CD4-positive, alpha-beta T cell (primary cell): ENCODE results near the gene PIK3IP1. TPM values are rescaled to one million over a fixed set of nuclear protein-coding genes. Genes with fewer than 3 reads are reported as not detected.
A peak's percentile ranks its signal among the peaks of the same experiment; 100 is the strongest.

Experiments
- ATAC-seq: fragments of 200-7000 bp; cut with Tn5 transposase; one replicate; pipeline ENCODE4 v1.10.0; 2022; ENCODE audit warnings: mild to moderate bottlenecking; ENCODE audit not compliant: poor library complexity
- CTCF ChIA-PET: fragments of 350-600 bp; sonication (Branson Sonifier 250); formaldehyde crosslinking; loops from one replicate; lab custom pipeline; 2021; ENCODE audit warnings: antibody characterized with exemption, inconsistent platforms; lab: Charles Lee
- POLR2A ChIA-PET: fragments of 350-600 bp; sonication (Branson Sonifier 250); formaldehyde crosslinking; loops from one replicate; lab custom pipeline; 2021; ENCODE audit warnings: antibody characterized with exemption, inconsistent platforms; lab: Charles Lee
- DNase-seq, 14 experiments: peaks; one replicate each; pipeline ENCODE4 v3.0.0-alpha.2; 2013 to 2020; ENCODE audit warnings: mixed read lengths in 2 of 14
- H3K27ac ChIP-seq, 2 donors: one replicate each; pipeline versions ENCODE4 v1.5.1 to v1.7.0; 2013; ENCODE audit warnings: low read length in 2 of 2, low read depth in 1 of 2, mild to moderate bottlenecking in 1 of 2
- H3K27me3 ChIP-seq, 2 experiments: 1 replicate in 1 of 2; 2 replicates in 1 of 2; pipeline versions ENCODE4 v1.6.1 to v1.7.0; 2013; ENCODE audit warnings: low read length in 2 of 2, control low read depth in 1 of 2, mild to moderate bottlenecking in 1 of 2, moderate library complexity in 1 of 2; ENCODE audit not compliant: insufficient read depth in 2 of 2, control insufficient read depth in 1 of 2
- H3K36me3 ChIP-seq: one replicate; pipeline ENCODE4 v1.6.1; 2013; ENCODE audit warnings: low read length, control low read depth; ENCODE audit not compliant: insufficient read depth
- H3K4me1 ChIP-seq: one replicate; pipeline ENCODE4 v1.6.1; 2013; ENCODE audit warnings: low read length, control low read depth; ENCODE audit not compliant: insufficient read depth
- H3K4me3 ChIP-seq: one replicate; pipeline ENCODE4 v1.5.1; 2013; ENCODE audit warnings: mild to moderate bottlenecking, low read length, moderate library complexity
- H3K9me3 ChIP-seq, 2 experiments: 1 replicate in 1 of 2; 2 replicates in 1 of 2; pipeline versions ENCODE4 v1.6.1 to v1.7.0; 2013; ENCODE audit warnings: low read length in 2 of 2, mild to moderate bottlenecking in 2 of 2, control low read depth in 1 of 2, moderate library complexity in 1 of 2; ENCODE audit not compliant: control insufficient read depth in 1 of 2, insufficient read depth in 1 of 2
- H3K27ac Mint-ChIP-seq: one replicate; pipeline ENCODE4 v1.8.0; 2020; ENCODE audit warnings: mixed read lengths
- H3K27me3 Mint-ChIP-seq: one replicate; pipeline ENCODE4 v1.8.0; 2021; ENCODE audit warnings: mixed read lengths
- H3K36me3 Mint-ChIP-seq: one replicate; pipeline ENCODE4 v1.8.0; 2021; ENCODE audit warnings: low read depth, mixed read lengths
- H3K4me1 Mint-ChIP-seq: one replicate; pipeline ENCODE4 v1.8.0; 2021; ENCODE audit warnings: low read depth, mixed read lengths
- H3K4me3 Mint-ChIP-seq: one replicate; pipeline ENCODE4 v1.8.0; 2020; ENCODE audit warnings: mild to moderate bottlenecking, mixed read lengths
- H3K9me3 Mint-ChIP-seq: one replicate; pipeline ENCODE4 v1.8.0; 2020; ENCODE audit warnings: mixed read lengths
- intact Hi-C, 2 experiments: fragments of 100-400 bp; cut with DNase I in 1 of 2; cut with micrococcal nuclease in 1 of 2; formaldehyde crosslinking; loops; one replicate each; pipeline versions ENCODE4 v1.15.1 to v1.9.0; 2023 to 2025; cut with DNase I, micrococcal nuclease
- total RNA-seq, 174 experiments: library from RNA in 2 of 174; stranded (reverse) in 2 of 174; gene quantifications; one replicate each; pipeline ENCODE4 v1.2.3 and lab custom pipeline; 2021 to 2026
- TF ChIP-seq, protein P1 (sequence below): fragments of 200-600 bp; IDR thresholded peaks from one replicate; pipeline ENCODE4 v1.8.0; 2022; ENCODE audit warnings: antibody characterized with exemption, mild to moderate bottlenecking

Gene PIK3IP1
- total RNA-seq, 2 experiments from 2014 or later: 1,063 to 1,072 TPM

DNA sequence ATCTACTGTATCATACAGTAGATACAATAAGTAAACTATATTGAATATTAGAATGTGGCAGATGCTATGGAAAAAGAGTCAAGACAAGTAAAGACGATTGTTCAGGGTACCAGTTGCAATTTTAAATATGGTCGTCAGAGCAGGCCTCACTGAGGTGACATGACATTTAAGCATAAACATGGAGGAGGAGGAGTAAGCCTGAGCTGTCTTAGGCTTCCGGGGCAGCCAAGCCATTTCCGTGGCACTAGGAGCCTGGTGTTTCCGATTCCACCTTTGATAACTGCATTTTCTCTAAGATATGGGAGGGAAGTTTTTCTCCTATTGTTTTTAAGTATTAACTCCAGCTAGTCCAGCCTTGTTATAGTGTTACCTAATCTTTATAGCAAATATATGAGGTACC lies 14.5 kb downstream of the PIK3IP1 start:
- ChIA-PET CTCF (interaction anchor here (0.9 to 4.8 kb wide), 3 partner anchors 9 to 36 kb away, joined by 3 to 27 read pairs (median 16); partner anchors contain the start of gene PIK3IP1), POLR2A (interaction anchor here (0.6 to 20.9 kb wide), 16 partner anchors 4 to 854 kb away, joined by 3 to 1064 read pairs (median 9); partner anchors contain the start of genes LIMK2, PATZ1, PIK3IP1 and SELENOM)
- Histone ChIP-seq H3K36me3 (peaks cover 74% of the 10 kb centered on the region), H3K9me3 (no peaks in the 10 kb centered on the region), H3K27me3 (no peaks in the 10 kb centered on the region), H3K4me3 (no peak overlapping the region), H3K27ac (peak overlapping the region; percentile 75 to 85), H3K4me1 (peaks cover 85% of the 10 kb centered on the region)
- TF ChIP-seq, protein P1, sequence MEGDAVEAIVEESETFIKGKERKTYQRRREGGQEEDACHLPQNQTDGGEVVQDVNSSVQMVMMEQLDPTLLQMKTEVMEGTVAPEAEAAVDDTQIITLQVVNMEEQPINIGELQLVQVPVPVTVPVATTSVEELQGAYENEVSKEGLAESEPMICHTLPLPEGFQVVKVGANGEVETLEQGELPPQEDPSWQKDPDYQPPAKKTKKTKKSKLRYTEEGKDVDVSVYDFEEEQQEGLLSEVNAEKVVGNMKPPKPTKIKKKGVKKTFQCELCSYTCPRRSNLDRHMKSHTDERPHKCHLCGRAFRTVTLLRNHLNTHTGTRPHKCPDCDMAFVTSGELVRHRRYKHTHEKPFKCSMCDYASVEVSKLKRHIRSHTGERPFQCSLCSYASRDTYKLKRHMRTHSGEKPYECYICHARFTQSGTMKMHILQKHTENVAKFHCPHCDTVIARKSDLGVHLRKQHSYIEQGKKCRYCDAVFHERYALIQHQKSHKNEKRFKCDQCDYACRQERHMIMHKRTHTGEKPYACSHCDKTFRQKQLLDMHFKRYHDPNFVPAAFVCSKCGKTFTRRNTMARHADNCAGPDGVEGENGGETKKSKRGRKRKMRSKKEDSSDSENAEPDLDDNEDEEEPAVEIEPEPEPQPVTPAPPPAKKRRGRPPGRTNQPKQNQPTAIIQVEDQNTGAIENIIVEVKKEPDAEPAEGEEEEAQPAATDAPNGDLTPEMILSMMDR: no peak
- intact Hi-C loops: loop anchor here in 1 of 2 experiments (10.0 kb wide), 1 partner anchor 193 kb away; the partner anchor contains the start of gene SMTN
- DNase-seq (peak in 3 of 14 experiments; percentile 24 to 38 (median 31)), ATAC-seq (no peak)
- no peaks in the 10 kb centered on the region for H3K27me3 Mint-ChIP-seq
- H3K4me3 Mint-ChIP-seq: peak overlapping the region; percentile 71
- H3K27ac Mint-ChIP-seq: peak overlapping the region; percentile 98
- H3K9me3 Mint-ChIP-seq: no peaks in the 10 kb centered on the region
- peaks cover 92% of the 10 kb centered on the region for H3K4me1 Mint-ChIP-seq
- peaks cover 86% of the 10 kb centered on the region for H3K36me3 Mint-ChIP-seq

DNA sequence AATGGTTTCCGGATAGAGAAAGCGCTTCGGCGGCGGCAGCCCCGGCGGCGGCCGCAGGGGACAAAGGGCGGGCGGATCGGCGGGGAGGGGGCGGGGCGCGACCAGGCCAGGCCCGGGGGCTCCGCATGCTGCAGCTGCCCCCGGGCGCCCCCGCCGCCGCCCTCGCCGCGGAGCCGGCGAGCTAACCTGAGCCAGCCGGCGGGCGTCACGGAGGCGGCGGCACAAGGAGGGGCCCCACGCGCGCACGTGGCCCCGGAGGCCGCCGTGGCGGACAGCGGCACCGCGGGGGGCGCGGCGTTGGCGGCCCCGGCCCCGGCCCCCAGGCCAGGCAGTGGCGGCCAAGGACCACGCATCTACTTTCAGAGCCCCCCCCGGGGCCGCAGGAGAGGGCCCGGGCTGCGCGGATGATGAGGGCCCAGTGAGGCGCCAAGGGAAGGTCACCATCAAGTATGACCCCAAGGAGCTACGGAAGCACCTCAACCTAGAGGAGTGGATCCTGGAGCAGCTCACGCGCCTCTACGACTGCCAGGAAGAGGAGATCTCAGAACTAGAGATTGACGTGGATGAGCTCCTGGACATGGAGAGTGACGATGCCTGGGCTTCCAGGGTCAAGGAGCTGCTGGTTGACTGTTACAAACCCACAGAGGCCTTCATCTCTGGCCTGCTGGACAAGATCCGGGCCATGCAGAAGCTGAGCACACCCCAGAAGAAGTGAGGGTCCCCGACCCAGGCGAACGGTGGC lies 15.7 kb downstream of the PIK3IP1 start:
- peaks cover 82% of the 10 kb centered on the region for H3K4me1 ChIP-seq
- H3K27ac ChIP-seq: peak overlapping the region in 1 of 2 donors; percentile 4
- peak in 2 of 14 experiments; percentile 17 to 31 for DNase-seq
- POLR2A ChIA-PET: interaction anchor here (0.6 to 20.9 kb wide), 11 partner anchors 6 to 853 kb away, joined by 3 to 1064 read pairs (median 4); partner anchors contain the start of genes LIMK2, PATZ1, PIK3IP1 and SELENOM
- peaks cover 71% of the 10 kb centered on the region for H3K36me3 ChIP-seq
- H3K4me3 Mint-ChIP-seq: peak overlapping the region; percentile 56
- peaks cover 88% of the 10 kb centered on the region for H3K4me1 Mint-ChIP-seq
- H3K9me3 ChIP-seq: no peaks in the 10 kb centered on the region
- TF ChIP-seq, protein P1: no peak
- CTCF ChIA-PET: interaction anchor here (0.9 to 4.8 kb wide), 3 partner anchors 8 to 37 kb away, joined by 3 to 27 read pairs (median 16); partner anchors contain the start of gene PIK3IP1
- H3K9me3 Mint-ChIP-seq: no peaks in the 10 kb centered on the region
- no peak for ATAC-seq
- peak overlapping the region; percentile 98 for H3K27ac Mint-ChIP-seq
- no peaks in the 10 kb centered on the region for H3K27me3 ChIP-seq
- H3K27me3 Mint-ChIP-seq: no peaks in the 10 kb centered on the region
- H3K4me3 ChIP-seq: no peak overlapping the region
- intact Hi-C loops: loop anchor here in 1 of 2 experiments (10.0 kb wide), 1 partner anchor 192 kb away; the partner anchor contains the start of gene SMTN
- H3K36me3 Mint-ChIP-seq: peaks cover 83% of the 10 kb centered on the region

DNA sequence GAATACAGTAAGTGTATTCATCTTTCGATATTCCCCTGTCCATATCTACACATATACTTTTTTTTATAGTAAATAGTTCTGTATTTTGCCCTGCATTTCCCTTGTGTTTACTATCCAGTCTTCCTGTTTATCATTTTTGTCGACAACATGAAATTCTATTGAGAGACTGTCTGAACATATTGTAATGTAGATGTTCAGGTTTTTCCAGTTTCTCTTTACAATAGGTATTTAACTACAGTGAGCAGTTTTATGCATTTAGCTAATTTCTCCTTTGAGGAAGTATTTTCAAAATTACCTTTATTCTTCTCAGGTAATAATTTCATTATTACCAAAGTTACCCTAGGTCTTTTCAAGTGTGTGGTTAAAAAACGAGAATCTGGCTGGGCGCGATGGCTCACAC lies 16.7 kb downstream of the PIK3IP1 start:
- Histone ChIP-seq H3K4me3 (no peak overlapping the region), H3K27me3 (no peaks in the 10 kb centered on the region), H3K27ac (peak overlapping the region in 1 of 2 donors; percentile 33), H3K9me3 (no peaks in the 10 kb centered on the region), H3K36me3 (peaks cover 60% of the 10 kb centered on the region), H3K4me1 (peaks cover 82% of the 10 kb centered on the region)
- intact Hi-C loops: loop anchor here in 1 of 2 experiments (10.0 kb wide), 1 partner anchor 191 kb away; the partner anchor contains the start of gene SMTN
- TF ChIP-seq, protein P1: no peak
- ATAC-seq: no peak
- Mint-ChIP-seq H3K4me1 (peaks cover 87% of the 10 kb centered on the region), H3K9me3 (no peaks in the 10 kb centered on the region), H3K36me3 (peaks cover 76% of the 10 kb centered on the region), H3K27me3 (no peaks in the 10 kb centered on the region), H3K4me3 (peak overlapping the region; percentile 49), H3K27ac (peak overlapping the region; percentile 88)
- CTCF ChIA-PET: interaction anchor here (4.8 kb wide), 1 partner anchor 16 kb away, joined by 27 read pairs; the partner anchor contains the start of gene PIK3IP1
- POLR2A ChIA-PET: interaction anchor here (0.9 to 20.9 kb wide), 5 partner anchors 7 to 71 kb away, joined by 3 to 1064 read pairs (median 3); partner anchors contain the start of genes PATZ1 and PIK3IP1
- DNase-seq: no peak
